ENCODE data around the gene UGT1A1.
A peak's percentile ranks its signal among the peaks of the same experiment; 100 is the strongest.

The UGT1A1 gene

DNA sequence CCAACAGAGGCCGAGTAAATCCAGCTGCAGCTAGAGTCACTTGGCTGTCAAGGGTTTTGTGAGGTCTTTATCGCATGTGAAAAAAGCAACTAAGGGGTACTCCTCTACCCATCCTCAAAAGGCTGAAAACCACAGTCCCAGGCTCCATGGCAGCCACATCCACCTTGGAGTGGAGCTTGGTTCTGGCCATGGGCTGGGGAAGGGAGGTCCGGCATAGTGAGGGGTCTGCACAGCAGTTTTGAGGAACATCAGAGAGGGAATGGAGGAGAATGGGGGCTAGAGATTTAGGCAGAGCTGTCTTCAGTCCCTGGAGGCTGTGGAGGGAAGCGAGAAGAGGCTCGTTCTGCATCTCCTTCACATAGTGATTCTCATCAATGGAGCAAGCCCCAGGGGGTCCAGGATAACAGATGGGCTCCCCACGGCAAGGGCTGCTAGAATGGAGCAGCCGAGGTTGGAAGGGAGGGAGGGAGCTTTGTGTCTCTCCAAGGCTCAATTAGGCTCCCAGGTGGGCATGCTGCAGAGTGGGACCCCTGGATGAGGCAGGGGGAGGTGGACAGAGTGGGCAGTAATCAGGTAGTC lies 39.1 kb downstream of the UGT1A1 start:
- DNase-seq = no peak

DNA sequence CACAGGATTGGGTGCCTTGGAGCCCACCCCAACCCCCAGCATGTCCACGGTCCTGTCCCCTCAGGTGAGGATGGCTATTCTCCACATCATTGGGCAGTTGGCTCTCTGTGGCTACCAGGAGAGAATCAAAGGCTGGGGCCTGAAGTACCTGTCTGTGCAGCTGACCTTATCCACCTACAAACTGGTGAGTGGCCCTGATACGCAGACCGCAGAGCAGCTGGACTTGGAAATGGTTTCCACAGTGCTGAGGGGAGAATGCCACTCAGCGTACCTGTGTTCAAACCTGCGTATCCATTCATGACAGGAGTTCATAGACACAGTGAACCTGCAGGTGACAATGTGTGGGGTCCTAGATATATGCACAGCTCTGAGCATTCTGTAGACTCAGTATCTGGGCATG lies 39.6 kb downstream of the UGT1A1 start:
- no peak for DNase-seq

DNA sequence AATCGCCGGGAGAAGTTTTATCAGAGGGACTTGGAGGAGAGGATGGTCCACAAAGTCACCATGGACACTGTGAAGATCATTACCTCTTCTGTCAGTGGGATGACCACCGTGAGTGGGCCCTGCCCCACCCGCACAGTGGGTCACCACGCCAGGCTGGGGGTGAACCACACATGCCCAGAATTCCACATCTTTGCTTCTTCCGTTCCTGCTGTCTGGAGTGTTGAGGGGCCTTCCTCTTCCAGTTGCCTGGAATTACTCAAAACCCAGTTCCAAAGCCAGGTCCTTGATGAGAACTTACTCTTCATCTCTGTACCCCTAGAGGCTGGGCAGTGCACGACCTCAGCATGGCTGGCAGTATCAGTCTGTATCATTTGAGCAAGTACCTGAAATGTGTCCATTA lies 40.1 kb downstream of the UGT1A1 start:
- no peak for DNase-seq

GRCh38 chr2:233801357-233802131 lies 41.5 kb downstream of the UGT1A1 start:
- DNase-seq = peak; percentile 68

- no peak for DNase-seq
Measured at GRCh38 chr2:233802132-233802815, 42.2 kb downstream of the UGT1A1 start.

DNA sequence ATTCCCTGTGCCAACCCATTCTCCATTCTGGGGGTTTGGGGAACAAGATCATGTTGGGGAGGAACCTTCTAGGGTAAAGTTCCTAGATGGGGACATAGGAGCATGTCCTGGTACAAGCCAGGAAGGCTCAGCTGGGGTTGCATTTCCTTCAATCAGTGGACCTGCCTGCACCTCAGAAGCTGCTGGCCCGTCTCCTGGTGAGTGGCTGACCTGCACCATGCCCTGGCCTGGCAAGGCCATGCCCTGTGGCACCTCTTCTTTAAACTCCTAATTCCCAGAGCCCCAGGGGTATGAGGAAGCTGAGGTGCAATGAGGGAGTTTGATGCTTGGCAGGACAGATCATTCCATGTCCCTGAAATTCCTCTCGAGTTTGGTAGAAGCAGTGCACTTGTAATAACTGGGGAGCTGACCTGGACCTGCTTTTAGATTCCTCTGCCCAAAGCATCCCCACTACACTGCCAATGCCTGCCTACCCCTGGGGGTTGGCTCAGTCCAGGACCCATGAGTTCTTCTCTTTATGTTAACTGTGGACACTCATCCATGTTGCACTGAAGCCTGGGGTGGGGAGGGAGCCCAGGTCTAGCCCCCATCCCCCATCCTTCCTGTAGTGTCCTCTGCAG lies 43.3 kb downstream of the UGT1A1 start:
- no peak for DNase-seq

DNA sequence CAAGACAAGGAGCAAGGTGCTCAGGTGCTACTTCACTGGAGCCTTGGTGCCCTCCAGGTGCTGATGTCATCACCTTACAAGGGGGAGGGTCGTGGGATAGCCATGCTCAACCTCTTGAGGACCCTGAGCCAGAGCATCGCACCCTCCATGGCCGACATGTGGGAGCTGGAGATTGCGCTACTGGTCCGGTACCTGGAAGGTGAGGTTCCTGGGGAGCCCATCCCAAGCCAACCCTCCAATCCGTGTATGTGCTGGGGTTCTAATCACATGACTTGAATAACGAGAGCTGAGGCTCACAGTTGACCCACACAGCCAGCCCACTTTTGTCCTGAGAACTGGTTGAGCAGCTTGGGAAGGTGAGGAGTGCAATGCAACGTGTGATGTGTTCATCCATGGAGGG lies 43.9 kb downstream of the UGT1A1 start:
- DNase-seq = no peak

- no peak for DNase-seq
Measured at GRCh38 chr2:233807215-233807865, 47.3 kb downstream of the UGT1A1 start.

- DNase-seq = no peak
Measured at GRCh38 chr2:233807966-233808935, 48.2 kb downstream of the UGT1A1 start.

- DNase-seq = no peak
Measured at GRCh38 chr2:233810385-233810784, 50.3 kb downstream of the UGT1A1 start.

- no peak for DNase-seq
Measured at GRCh38 chr2:233811087-233811486, 51.0 kb downstream of the UGT1A1 start.

- DNase-seq = no peak
Measured at GRCh38 chr2:233811732-233812131, 51.7 kb downstream of the UGT1A1 start.

DNA sequence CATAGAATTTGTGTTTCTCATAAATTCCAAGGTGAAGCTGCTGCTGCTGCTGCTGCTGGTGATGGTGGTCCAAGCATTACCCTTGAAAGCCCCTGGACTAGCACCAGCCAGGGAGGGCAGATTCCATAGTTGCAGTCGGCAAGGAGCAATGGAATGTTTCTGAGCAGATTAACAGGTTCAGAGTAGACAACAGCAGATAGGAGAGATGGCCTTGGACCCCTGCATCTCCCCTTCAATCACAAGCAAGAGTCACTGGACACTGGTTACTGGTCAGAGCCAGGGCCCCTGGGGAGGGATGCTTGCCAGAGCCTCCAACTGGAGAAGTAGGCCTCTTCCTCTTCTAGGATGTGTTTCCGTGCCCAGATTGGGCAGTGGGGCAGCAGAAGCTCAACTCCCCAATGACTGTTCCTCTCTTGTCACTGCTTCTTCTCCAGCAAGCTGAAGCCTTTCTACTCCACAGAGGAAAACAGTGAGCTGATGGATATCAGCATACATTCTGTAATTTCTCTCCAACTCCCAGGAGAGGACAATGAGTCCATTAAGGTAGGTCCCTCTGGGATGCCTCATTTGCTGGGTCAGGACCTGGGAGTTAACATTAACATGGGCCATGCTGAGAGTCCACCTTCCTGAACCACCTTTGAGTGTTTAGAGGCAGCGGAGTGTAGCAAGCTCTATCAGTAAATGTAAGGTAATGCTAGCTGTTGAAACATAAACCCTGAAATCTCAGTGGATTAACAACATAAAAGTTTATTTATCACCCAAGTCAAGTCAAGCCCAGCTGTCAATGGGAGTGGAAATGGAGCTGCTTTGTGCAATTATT lies 53.4 kb downstream of the UGT1A1 start:
- no peak for DNase-seq

- no peak for DNase-seq
Measured at GRCh38 chr2:233814056-233814835, 54.2 kb downstream of the UGT1A1 start.

DNA sequence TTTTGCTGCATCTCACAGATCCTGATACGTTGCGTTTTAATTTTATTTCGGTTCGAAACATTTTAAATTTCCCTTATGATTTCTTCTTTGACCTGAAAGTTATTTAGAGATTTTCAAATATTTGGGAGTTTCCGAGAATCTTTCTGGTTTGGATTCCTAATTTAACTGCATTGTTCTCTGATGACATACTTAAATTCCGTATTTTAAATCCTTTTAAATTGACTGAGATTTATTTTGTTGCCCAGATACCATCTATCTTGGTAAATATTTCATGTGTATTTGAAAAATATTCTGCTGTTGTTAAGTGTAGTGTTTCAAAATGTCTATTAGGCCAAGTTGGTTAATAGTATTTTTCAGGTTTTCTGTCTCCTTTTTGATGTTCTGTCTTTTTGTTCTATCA lies 55.8 kb downstream of the UGT1A1 start:
- DNase-seq = no peak

GRCh38 chr2:233816334-233816733 lies 56.3 kb downstream of the UGT1A1 start:
- DNase-seq = no peak

DNA sequence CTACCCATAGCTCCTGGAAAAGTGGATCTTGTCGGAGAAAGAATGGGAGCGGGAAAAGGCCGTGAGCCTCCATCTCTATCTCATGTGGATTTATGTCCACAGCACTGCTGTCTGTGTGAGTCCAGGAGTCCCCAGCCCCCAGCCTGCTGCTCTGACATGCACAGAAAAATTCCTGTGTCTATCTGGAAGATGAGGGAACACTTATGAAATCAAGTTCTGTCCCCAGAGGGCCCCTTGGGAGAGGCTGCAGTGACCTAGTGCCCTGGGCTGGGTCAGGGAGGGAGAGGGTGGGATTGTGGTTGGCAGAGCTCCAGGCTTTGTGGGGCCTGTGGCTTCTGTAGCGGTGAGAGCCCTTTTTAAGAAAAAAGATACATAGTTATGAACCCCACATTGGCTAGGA lies 56.7 kb downstream of the UGT1A1 start:
- DNase-seq = no peak

GRCh38 chr2:233817361-233817911 lies 57.4 kb downstream of the UGT1A1 start:
- DNase-seq = no peak

GRCh38 chr2:233817995-233818638 lies 58.0 kb downstream of the UGT1A1 start:
- no peak for DNase-seq
